WERI-Rb-1 (cell line): ENCODE results near the gene CHGA.

Source experiments
- DNase-seq: peaks from one replicate; pipeline ENCODE4 v3.0.0-alpha.2; 2020
- H3K27ac ChIP-seq: fragments of 250-450 bp; sonication (Bioruptor Pico); 2 replicates; pipeline ENCODE4 v1.5.1; 2020; ENCODE audit warnings: mild to moderate bottlenecking, moderate library complexity
- H3K27me3 ChIP-seq: fragments of 250-450 bp; sonication (Bioruptor Pico); 2 replicates; pipeline ENCODE4 v1.5.1; 2021; ENCODE audit warnings: mild to moderate bottlenecking, low read depth, moderate library complexity; ENCODE audit not compliant: insufficient read depth, severe bottlenecking
- H3K36me3 ChIP-seq: fragments of 250-450 bp; sonication (Bioruptor Pico); 2 replicates; pipeline ENCODE4 v1.5.1; 2020; ENCODE audit warnings: mild to moderate bottlenecking, moderate library complexity
- H3K4me3 ChIP-seq: 2 replicates; pipeline ENCODE4 v1.5.1; 2011; ENCODE audit warnings: low read depth, mild to moderate bottlenecking, control low read depth, low read length
- H3K9me3 ChIP-seq: fragments of 250-450 bp; sonication (Bioruptor Pico); 2 replicates; pipeline ENCODE4 v1.5.1; 2021; ENCODE audit warnings: mild to moderate bottlenecking, moderate library complexity; ENCODE audit not compliant: severe bottlenecking
- TF ChIP-seq, protein P1 (sequence below): IDR thresholded peaks from 2 replicates; pipeline ENCODE4 v1.5.1; 2011; ENCODE audit warnings: low read depth, mild to moderate bottlenecking, control low read depth, inconsistent platforms, low read length

The CHGA gene

DNA sequence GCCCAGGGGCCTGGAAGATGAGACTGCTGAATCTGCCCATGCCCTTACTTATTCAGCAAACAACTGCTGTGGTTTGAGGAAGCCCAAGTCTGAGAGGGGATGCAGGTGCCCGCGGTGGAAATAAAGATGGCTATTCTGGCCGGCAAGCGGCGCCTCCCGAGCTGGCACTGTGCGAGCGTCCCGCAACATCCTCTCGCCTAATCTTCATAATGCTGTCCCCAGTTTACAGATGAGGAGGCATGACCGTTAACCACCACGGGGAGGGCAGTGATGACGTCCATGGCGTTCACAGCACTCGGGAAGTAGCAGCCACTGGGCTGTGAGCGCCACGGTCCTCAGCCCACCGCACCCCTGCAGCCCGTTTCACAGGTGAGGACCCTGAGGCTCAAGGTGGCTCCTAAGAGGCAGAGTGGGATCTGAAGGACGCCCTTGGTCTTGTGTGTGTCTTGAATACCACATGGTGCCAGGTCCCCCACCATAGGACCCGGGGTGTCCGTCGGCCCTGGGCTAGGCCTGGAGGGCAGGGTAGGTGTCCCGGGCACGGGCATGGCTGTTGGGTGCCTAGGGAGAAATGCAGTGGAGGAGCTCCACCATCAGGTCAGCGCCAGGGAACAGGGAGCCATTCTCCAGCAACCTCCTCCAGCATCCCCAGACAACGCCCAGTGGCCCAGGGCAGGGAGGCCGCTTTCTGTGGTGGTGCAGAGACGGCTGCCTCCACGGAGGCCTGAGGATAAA lies 20.2 kb downstream of the CHGA start:
- no peak for DNase-seq
- H3K27me3 ChIP-seq = no peaks in the 10 kb centered on the region
- H3K27ac ChIP-seq = no peak overlapping the region
- TF ChIP-seq, protein P1, sequence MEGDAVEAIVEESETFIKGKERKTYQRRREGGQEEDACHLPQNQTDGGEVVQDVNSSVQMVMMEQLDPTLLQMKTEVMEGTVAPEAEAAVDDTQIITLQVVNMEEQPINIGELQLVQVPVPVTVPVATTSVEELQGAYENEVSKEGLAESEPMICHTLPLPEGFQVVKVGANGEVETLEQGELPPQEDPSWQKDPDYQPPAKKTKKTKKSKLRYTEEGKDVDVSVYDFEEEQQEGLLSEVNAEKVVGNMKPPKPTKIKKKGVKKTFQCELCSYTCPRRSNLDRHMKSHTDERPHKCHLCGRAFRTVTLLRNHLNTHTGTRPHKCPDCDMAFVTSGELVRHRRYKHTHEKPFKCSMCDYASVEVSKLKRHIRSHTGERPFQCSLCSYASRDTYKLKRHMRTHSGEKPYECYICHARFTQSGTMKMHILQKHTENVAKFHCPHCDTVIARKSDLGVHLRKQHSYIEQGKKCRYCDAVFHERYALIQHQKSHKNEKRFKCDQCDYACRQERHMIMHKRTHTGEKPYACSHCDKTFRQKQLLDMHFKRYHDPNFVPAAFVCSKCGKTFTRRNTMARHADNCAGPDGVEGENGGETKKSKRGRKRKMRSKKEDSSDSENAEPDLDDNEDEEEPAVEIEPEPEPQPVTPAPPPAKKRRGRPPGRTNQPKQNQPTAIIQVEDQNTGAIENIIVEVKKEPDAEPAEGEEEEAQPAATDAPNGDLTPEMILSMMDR = no peak
- H3K4me3 ChIP-seq = no peak overlapping the region
- peaks cover 8% of the 10 kb centered on the region for H3K36me3 ChIP-seq
- H3K9me3 ChIP-seq = no peaks in the 10 kb centered on the region

DNA sequence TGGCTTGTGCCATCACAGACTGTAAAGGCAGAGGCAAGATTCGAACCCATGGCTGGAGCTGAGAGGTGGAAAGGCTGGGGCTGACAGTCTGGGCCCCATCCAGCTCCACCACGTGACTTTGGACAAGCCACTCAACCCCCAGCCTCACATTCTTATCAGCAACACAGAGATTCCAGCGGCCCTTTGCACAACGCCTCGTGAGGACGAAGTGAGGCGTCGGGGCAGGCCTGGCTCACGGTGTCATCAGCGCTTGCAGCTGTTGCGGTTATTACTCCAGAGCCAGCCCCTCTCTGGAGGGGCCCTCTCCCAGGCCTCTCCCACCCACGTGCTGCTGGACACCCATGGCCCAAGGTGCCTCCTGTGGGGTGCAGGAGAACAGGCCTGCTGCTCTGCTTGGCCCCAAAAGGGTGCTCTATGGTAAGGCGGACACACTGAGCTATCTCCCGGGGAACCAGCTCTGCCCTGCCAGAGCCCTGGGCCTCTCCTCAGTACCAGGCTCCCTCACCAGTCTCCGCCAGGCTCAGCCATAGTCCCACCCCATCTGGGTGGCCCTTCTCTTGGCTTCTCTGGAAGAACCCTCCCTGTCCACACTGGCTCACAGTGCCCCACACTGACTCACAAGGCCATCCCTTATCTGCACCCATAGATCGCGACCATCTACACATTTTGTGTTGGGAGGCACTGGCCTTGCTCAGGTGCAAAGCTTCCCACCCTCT lies 21.1 kb downstream of the CHGA start:
- no peak overlapping the region for H3K27ac ChIP-seq
- H3K36me3 ChIP-seq = peaks cover 8% of the 10 kb centered on the region
- TF ChIP-seq, protein P1 = no peak
- H3K27me3 ChIP-seq = no peaks in the 10 kb centered on the region
- no peak overlapping the region for H3K4me3 ChIP-seq
- H3K9me3 ChIP-seq = no peaks in the 10 kb centered on the region
- no peak for DNase-seq

DNA sequence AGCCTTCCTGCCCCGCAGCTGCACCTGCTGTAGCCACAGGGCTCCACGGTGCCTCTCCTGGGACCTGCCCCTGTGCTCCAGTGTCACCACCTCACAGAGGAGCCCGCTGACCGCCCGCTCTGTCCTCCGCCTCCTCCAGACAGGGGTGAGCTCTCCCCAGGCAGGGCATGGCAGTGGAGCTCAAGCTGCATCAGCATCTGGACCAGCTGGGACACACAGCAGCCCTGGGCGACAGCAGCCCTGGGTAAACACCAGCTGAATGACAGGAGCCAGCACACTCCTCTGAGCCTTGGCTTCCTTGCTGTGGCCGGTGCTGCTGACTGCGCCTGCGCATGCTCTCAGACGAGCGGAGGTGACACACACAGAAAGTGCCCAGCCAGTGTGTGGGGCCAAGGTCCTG lies 22.0 kb downstream of the CHGA start:
- Histone ChIP-seq H3K27ac (no peak overlapping the region), H3K27me3 (no peaks in the 10 kb centered on the region), H3K9me3 (no peaks in the 10 kb centered on the region), H3K36me3 (peaks cover 8% of the 10 kb centered on the region), H3K4me3 (no peak overlapping the region)
- TF ChIP-seq, protein P1 = no peak
- no peak for DNase-seq

DNA sequence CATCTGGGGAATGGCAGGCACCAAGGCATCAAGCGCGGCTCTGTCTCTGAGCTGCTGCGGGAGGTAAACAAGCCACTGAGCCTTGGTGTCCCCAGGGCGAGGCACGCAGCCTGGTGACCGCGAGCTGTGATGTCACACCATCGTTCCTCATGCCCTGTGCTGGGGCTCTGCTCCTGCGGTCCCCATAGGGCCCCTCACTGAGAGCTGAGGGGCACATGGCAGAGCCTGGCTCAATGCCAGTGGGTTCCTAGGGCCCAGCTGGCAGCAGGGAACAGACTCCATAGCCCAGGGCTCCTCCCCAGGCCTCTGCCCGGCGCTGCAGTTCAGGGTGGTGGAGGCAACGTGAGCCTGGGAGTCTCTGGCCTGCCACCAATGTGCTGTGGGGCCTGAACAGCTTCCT lies 22.6 kb downstream of the CHGA start:
- DNase-seq = no peak
- Histone ChIP-seq H3K36me3 (peaks cover 8% of the 10 kb centered on the region), H3K27me3 (no peaks in the 10 kb centered on the region), H3K4me3 (no peak overlapping the region), H3K27ac (no peak overlapping the region), H3K9me3 (no peaks in the 10 kb centered on the region)
- TF ChIP-seq, protein P1 = no peak

DNA sequence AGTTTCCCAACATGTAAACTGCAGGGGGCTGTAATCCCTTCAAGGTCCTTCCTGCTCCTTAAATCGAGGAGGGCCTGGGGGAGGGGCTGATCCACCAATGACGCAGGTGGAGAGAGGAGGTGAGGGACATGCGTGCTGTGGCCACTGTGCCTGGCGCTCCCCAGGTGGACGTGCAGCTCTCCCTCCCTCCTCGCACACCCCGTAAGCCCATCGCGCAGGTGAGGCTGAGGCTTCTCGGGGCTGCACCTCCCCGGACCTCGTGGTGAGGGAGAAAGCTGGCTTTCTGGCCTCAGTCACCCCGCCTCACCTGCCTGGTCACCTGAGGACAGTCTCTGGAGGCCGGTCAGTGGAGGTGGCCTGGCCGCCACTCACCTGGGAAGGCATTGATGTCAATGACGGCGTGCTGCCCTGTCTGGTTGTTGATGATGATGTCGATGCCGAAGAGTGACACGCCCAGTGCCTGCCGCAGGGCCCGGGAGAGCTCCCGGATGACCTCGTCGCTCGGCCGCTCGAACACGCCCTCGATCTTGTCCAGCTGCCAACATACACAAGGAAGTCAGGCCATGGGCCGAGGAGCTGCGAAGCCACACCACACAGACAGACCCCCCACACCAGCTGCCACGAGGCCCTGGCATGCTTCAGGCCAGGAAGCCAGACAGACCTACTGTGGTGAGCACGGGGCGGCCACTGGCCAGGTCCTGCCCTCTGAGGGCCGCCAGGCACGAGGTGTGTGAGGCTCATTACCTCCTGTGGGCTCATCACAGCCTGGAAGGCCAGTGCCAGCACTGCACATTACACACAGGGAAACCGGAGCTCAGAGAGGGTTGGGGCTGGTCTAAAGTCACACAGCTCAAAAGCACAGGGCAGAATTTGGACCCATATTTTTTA lies 23.3 kb downstream of the CHGA start:
- no peak for DNase-seq
- Histone ChIP-seq H3K9me3 (no peaks in the 10 kb centered on the region), H3K27ac (no peak overlapping the region), H3K4me3 (no peak overlapping the region), H3K27me3 (no peaks in the 10 kb centered on the region), H3K36me3 (peaks cover 8% of the 10 kb centered on the region)
- TF ChIP-seq, protein P1 = no peak
